Right renal cortex interstitium (tissue), 3 donors: ENCODE measurements around the gene PCED1B. TPM values are rescaled to one million over a fixed set of nuclear protein-coding genes. Genes with fewer than 3 reads are reported as not detected.
"Not testable (repeated sequence)": the region's sequence is repeated elsewhere in the genome, so short reads cannot be mapped to it uniquely, and the experiment has no call there.

Source experiments
- DNase-seq, 3 donors: peaks; one replicate each; pipeline ENCODE4 v3.0.0-alpha.2; 2013; ENCODE audit warnings: low read depth in 3 of 3, low spot score in 2 of 3
- polyA plus RNA-seq, 3 donors: library from polyadenylated mRNA; unstranded; fragments of 120-200 nt; gene quantifications; one replicate each; pipeline ENCODE4 v1.2.1, GENCODE V29; 2013; ENCODE audit not compliant: insufficient read length in 3 of 3

PCED1B gene
- polyA plus RNA-seq, 3 donors: 3.4 to 3.8 (median 3.7) TPM

GRCh38 chr12:47114481-47114892 is 35.1 kb downstream of the PCED1B start:
- no peak for DNase-seq

DNA sequence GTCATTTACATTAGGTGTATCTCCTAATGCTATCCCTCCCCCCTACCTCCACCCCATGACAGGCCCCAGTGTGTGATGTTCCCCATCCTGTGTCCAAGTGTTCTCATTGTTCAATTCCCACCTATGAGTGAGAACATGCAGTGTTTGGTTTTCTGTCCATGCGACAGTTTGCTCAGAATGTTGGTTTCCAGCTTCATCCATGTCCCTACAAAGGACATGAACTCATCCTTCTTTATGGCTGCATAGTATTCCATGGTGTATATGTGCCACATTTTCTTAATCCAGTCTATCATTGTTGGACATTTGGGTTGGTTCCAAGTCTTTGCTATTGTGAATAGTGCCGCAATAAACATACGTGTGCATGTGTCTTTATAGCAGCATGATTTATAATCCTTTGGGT is 37.9 kb downstream of the PCED1B start:
- DNase-seq: not testable (repeated sequence)

- DNase-seq: no peak
Observed at GRCh38 chr12:47120736-47121135, 41.3 kb downstream of the PCED1B start.

- DNase-seq: no peak
Observed at GRCh38 chr12:47121146-47121545, 41.7 kb downstream of the PCED1B start.

GRCh38 chr12:47122602-47123001 is 43.2 kb downstream of the PCED1B start:
- DNase-seq: no peak

GRCh38 chr12:47123730-47124129 is 44.3 kb downstream of the PCED1B start:
- DNase-seq: no peak

DNA sequence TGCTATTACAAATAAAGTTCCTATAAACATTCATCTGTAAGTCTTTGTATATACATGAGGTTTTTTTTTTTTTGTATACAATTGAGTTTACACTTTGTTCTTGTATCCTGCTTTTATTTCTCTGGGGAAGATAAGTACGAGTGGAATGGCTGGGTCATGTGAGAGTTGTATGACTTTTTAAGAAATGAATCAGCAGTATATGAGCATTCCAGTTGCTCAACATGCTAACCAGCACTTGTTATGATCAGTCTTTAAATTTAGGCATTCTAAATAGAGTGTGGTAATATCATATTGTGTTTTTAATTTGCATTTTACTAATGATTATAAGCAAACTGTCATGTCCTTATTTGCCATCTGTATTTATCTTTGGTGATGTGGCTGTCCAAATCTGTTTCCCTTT is 45.0 kb downstream of the PCED1B start:
- no peak for DNase-seq

DNA sequence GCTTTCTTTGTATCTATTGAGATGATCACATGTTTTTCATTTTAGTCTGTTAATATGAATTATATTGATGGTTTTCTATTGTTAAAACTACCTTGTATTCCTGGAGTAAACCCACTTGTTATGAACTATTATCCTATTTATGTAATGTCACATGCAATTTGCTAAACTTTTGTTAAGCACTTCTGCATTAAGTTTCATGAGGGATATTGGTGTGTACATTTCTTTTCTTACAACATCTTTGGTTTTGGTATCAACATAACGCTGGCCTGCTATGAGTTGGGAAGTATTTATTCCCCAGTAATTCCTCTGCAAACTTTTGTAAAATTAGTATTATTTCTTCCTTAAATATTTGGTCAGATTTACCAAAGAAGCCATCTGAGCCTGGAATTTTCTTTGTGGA is 46.8 kb downstream of the PCED1B start:
- DNase-seq: no peak

GRCh38 chr12:47131011-47131410 is 51.6 kb downstream of the PCED1B start:
- DNase-seq: no peak

DNA sequence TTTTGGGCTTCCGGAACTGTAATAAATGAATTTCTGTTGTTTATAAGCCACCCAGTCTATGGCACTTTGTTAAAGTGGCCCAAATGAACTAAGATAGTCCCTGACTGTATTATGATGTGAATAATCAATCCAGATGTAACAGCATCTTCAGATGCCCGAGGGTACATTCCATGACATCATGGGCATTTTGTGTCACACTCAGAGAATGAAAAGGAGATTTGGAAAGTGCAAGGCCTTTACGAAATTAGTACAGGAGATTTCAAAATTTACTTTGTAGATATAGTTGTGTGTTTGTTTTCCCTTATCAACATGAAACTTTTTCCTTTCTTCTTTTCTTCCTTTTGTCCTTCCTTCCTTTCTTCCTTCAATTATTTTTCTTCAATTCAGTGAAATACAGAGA is 54.6 kb downstream of the PCED1B start:
- no peak for DNase-seq

- no peak for DNase-seq
Observed at GRCh38 chr12:47135578-47135977, 56.2 kb downstream of the PCED1B start.

GRCh38 chr12:47139000-47139681 is 59.7 kb downstream of the PCED1B start:
- no peak for DNase-seq

GRCh38 chr12:47141459-47141858 is 62.0 kb downstream of the PCED1B start:
- DNase-seq: no peak

- DNase-seq: no peak
Observed at GRCh38 chr12:47144769-47145168, 65.3 kb downstream of the PCED1B start.

- DNase-seq: no peak
Observed at GRCh38 chr12:47145188-47145587, 65.8 kb downstream of the PCED1B start.

GRCh38 chr12:47147739-47148138 is 68.3 kb downstream of the PCED1B start:
- DNase-seq: no peak

DNA sequence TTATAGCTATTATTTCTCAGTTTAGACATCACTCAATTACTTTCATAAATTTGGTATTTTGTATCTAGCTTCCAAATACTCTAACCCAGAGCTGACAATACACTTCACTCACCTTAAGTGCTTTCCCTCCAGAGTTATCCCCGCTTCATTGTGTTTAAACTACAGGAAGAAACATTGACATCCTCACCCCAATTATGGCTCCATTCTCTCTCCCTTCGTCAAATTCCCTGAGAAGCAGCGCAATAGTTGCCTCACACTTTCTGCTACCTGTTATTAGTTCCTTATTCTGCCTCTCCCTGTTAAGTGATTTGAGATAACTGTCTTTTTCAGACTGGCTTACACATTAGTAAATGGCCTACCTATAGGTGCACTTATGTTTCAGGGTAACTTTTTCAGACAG is 69.7 kb downstream of the PCED1B start:
- DNase-seq: no peak

- no peak for DNase-seq
Observed at GRCh38 chr12:47152095-47152494, 72.7 kb downstream of the PCED1B start.

- no peak for DNase-seq
Observed at GRCh38 chr12:47155457-47156166, 76.2 kb downstream of the PCED1B start.

DNA sequence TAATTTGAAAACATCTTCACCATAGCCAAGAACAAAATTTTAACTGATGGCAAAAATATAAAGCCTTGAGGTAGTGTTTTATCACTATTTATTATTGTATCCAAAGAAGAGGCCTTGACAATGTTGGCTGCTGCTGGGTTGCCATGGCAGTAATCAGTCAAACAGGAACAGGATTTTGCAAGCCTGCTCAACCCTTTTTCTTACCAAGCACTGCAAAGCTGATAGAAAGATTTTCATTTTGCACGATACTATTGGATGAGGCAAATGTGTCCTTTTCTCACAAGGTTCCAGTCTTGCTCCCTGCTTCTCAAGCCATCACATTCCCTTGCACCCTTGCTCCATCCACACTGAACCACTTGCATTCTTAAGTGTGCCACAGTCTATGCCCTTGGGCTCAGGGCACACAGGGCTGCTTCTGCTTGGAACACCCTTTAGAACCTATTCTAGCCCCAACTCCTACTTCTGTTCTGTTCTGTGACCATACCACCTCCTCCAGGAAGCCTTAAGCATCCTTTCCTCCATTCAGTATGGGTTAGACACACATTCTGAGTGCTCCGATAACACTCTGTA is 76.8 kb downstream of the PCED1B start:
- no peak for DNase-seq

GRCh38 chr12:47158792-47159191 is 79.4 kb downstream of the PCED1B start:
- no peak for DNase-seq

- no peak for DNase-seq
Observed at GRCh38 chr12:47159348-47159747, 79.9 kb downstream of the PCED1B start.
